CD4-positive, alpha-beta T cell treated with Interleukin-12 subunit alpha and Interleukin-12 subunit beta, for 1 hour (primary cell): Measurements from ENCODE around the gene CDKN1C.
"Not testable (repeated sequence)": the region's sequence is repeated elsewhere in the genome, so short reads cannot be mapped to it uniquely, and the experiment has no call there.

ENCODE experiments used
- DNase-seq: peaks from one replicate; pipeline ENCODE4 v3.0.0-alpha.2; 2020

Gene CDKN1C

GRCh38 chr11:2922655-2923054, 37.1 kb upstream of the CDKN1C start:
- no peak for DNase-seq

GRCh38 chr11:2921742-2922493, 36.3 kb upstream of the CDKN1C start:
- no peak for DNase-seq

- DNase-seq, result no peak
Measured at GRCh38 chr11:2921261-2921660, 35.7 kb upstream of the CDKN1C start.

GRCh38 chr11:2920343-2920742, 34.8 kb upstream of the CDKN1C start:
- DNase-seq, result no peak

- no peak for DNase-seq
Measured at GRCh38 chr11:2919837-2920236, 34.3 kb upstream of the CDKN1C start.

GRCh38 chr11:2919188-2919587, 33.6 kb upstream of the CDKN1C start:
- no peak for DNase-seq

GRCh38 chr11:2917842-2918490, 32.4 kb upstream of the CDKN1C start:
- DNase-seq, result no peak

- DNase-seq, result no peak
Measured at GRCh38 chr11:2916892-2917645, 31.5 kb upstream of the CDKN1C start.

- no peak for DNase-seq
Measured at GRCh38 chr11:2916114-2916891, 30.7 kb upstream of the CDKN1C start.

- no peak for DNase-seq
Measured at GRCh38 chr11:2915473-2915872, 29.9 kb upstream of the CDKN1C start.

GRCh38 chr11:2914455-2915195, 29.1 kb upstream of the CDKN1C start:
- no peak for DNase-seq

GRCh38 chr11:2913776-2914175, 28.2 kb upstream of the CDKN1C start:
- no peak for DNase-seq

GRCh38 chr11:2913019-2913431, 27.4 kb upstream of the CDKN1C start:
- no peak for DNase-seq

- no peak for DNase-seq
Measured at GRCh38 chr11:2912498-2912897, 26.9 kb upstream of the CDKN1C start.

GRCh38 chr11:2911785-2912391, 26.3 kb upstream of the CDKN1C start:
- DNase-seq, result no peak

GRCh38 chr11:2911088-2911784, 25.7 kb upstream of the CDKN1C start:
- no peak for DNase-seq

GRCh38 chr11:2910401-2910955, 24.9 kb upstream of the CDKN1C start:
- no peak for DNase-seq

GRCh38 chr11:2909133-2909902, 23.7 kb upstream of the CDKN1C start:
- no peak for DNase-seq

GRCh38 chr11:2908130-2908529, 22.6 kb upstream of the CDKN1C start:
- DNase-seq, result no peak

GRCh38 chr11:2905299-2905698, 19.7 kb upstream of the CDKN1C start:
- not testable (repeated sequence) for DNase-seq
